Smooth muscle cell (in vitro differentiated cells): Measurements from ENCODE around the gene ZNF500. TPM values are rescaled to one million over a fixed set of nuclear protein-coding genes. Genes with fewer than 3 reads are reported as not detected.

Experiments
- DNase-seq: peaks from one replicate; lab custom pipeline; 2025; ENCODE audit not compliant: unreplicated experiment; lab: John Stamatoyannopoulos, UW
- H2AFZ ChIP-seq: fragments of 200-600 bp; sonication (generic); 2 replicates; pipeline ENCODE4 v1.6.0; 2016; ENCODE audit warnings: antibody characterized with exemption, low read depth, mild to moderate bottlenecking
- H3F3A ChIP-seq: fragments of 200-600 bp; sonication (generic); 2 replicates; pipeline ENCODE4 v1.6.0; 2017; ENCODE audit warnings: antibody characterized with exemption, low read depth
- H3K27ac ChIP-seq: fragments of 200-600 bp; sonication (generic); 2 replicates; pipeline ENCODE4 v1.5.1; 2016; ENCODE audit warnings: low read depth, mild to moderate bottlenecking
- H3K27me3 ChIP-seq: fragments of 200-600 bp; sonication (generic); 2 replicates; pipeline ENCODE4 v1.6.1; 2016; ENCODE audit warnings: low read depth, mild to moderate bottlenecking
- H3K36me3 ChIP-seq: fragments of 200-600 bp; sonication (generic); 2 replicates; pipeline ENCODE4 v1.5.1; 2016; ENCODE audit warnings: low read depth
- H3K4me1 ChIP-seq: fragments of 200-600 bp; sonication (generic); 2 replicates; pipeline ENCODE4 v1.5.1; 2016; ENCODE audit warnings: low read depth
- H3K4me2 ChIP-seq: fragments of 200-600 bp; sonication (generic); 2 replicates; pipeline ENCODE4 v1.6.0; 2016; ENCODE audit warnings: mild to moderate bottlenecking
- H3K4me3 ChIP-seq: fragments of 200-600 bp; sonication (generic); 2 replicates; pipeline ENCODE4 v1.5.1; 2016; ENCODE audit warnings: mild to moderate bottlenecking
- H3K79me2 ChIP-seq: fragments of 200-600 bp; sonication (generic); 2 replicates; pipeline ENCODE4 v1.6.0; 2016; ENCODE audit warnings: low read depth, mild to moderate bottlenecking
- H3K9ac ChIP-seq: fragments of 200-600 bp; sonication (generic); 2 replicates; pipeline ENCODE4 v1.6.0; 2016; ENCODE audit warnings: low read depth
- H3K9me3 ChIP-seq: fragments of 200-600 bp; sonication (generic); replicated peaks from 2 replicates; pipeline ENCODE4 v1.5.1; 2016; ENCODE audit warnings: low read depth
- H4K20me1 ChIP-seq: fragments of 200-600 bp; sonication (generic); 2 replicates; pipeline ENCODE4 v1.6.0; 2016; ENCODE audit warnings: low read depth
- WGBS: methylation state at CpG from one replicate; pipeline ENCODE4 v1.1.7; 2016; ENCODE audit warnings: low lambda C conversion rate; 5-methylcytosine and 5-hydroxymethylcytosine counted together
- polyA plus RNA-seq: library from polyadenylated mRNA; unstranded; fragments of >200 nt; fragmentation: Nextera tagmentation; extraction: Ambion mirVana; gene quantifications from 2 replicates; pipeline ENCODE4 v1.2.1, GENCODE V29; 2016
- total RNA-seq: library from RNA; depleted of rRNA; stranded (reverse); fragments of >200 nt; gene quantifications from 2 replicates; pipeline ENCODE4 v1.2.3, GENCODE V29; 2014
- TF ChIP-seq, protein P1 (sequence below): fragments of 200-600 bp; sonication (generic); IDR thresholded peaks from 2 replicates; pipeline ENCODE4 v1.5.1; 2017; ENCODE audit warnings: borderline replicate concordance, mild to moderate bottlenecking, antibody characterized with exemption; ENCODE audit not compliant: insufficient read depth, poor library complexity, severe bottlenecking

The ZNF500 gene
- total and polyA plus RNA-seq, 2 experiments from 2014 or later, result 4.1 to 7.1 TPM

DNA sequence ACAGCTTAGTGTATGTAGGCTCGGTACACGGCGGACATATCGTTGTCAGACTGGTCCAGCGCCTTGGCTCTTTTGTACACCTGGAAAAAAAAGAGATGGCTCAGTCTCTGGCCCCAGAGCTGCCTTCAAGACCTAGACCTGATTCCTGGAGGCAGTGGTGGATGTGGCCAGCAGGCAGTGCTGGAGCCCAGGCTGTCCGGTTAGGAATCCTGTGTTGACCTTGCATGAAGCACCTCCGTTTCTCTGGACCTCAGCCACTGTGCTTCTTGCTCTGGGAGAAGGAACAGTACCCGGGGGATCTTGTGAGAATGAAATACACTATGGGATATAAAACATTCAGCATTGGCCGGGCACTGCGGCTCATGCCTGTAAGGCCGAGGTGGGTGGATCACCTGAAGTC is 38.3 kb upstream of the ZNF500 start:
- no peaks in the 10 kb centered on the region for H4K20me1 ChIP-seq
- H3K9me3 ChIP-seq, result no peaks in the 10 kb centered on the region
- 93% methylated on average over 11 of the region's 11 CpGs for WGBS
- no peak overlapping the region for H2AFZ ChIP-seq
- H3K27me3 ChIP-seq, result no peaks in the 10 kb centered on the region
- no peak overlapping the region for H3K4me2 ChIP-seq
- peak overlapping the region; percentile 15 for H3K27ac ChIP-seq
- no peak for DNase-seq
- no peak overlapping the region for H3K9ac ChIP-seq
- peaks cover 25% of the 10 kb centered on the region for H3F3A ChIP-seq
- H3K4me1 ChIP-seq, result peaks cover 8% of the 10 kb centered on the region
- no peak overlapping the region for H3K4me3 ChIP-seq
- peaks cover 4% of the 10 kb centered on the region for H3K79me2 ChIP-seq
- H3K36me3 ChIP-seq, result peaks cover 14% of the 10 kb centered on the region
- TF ChIP-seq, protein P1, sequence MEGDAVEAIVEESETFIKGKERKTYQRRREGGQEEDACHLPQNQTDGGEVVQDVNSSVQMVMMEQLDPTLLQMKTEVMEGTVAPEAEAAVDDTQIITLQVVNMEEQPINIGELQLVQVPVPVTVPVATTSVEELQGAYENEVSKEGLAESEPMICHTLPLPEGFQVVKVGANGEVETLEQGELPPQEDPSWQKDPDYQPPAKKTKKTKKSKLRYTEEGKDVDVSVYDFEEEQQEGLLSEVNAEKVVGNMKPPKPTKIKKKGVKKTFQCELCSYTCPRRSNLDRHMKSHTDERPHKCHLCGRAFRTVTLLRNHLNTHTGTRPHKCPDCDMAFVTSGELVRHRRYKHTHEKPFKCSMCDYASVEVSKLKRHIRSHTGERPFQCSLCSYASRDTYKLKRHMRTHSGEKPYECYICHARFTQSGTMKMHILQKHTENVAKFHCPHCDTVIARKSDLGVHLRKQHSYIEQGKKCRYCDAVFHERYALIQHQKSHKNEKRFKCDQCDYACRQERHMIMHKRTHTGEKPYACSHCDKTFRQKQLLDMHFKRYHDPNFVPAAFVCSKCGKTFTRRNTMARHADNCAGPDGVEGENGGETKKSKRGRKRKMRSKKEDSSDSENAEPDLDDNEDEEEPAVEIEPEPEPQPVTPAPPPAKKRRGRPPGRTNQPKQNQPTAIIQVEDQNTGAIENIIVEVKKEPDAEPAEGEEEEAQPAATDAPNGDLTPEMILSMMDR, result no peak

DNA sequence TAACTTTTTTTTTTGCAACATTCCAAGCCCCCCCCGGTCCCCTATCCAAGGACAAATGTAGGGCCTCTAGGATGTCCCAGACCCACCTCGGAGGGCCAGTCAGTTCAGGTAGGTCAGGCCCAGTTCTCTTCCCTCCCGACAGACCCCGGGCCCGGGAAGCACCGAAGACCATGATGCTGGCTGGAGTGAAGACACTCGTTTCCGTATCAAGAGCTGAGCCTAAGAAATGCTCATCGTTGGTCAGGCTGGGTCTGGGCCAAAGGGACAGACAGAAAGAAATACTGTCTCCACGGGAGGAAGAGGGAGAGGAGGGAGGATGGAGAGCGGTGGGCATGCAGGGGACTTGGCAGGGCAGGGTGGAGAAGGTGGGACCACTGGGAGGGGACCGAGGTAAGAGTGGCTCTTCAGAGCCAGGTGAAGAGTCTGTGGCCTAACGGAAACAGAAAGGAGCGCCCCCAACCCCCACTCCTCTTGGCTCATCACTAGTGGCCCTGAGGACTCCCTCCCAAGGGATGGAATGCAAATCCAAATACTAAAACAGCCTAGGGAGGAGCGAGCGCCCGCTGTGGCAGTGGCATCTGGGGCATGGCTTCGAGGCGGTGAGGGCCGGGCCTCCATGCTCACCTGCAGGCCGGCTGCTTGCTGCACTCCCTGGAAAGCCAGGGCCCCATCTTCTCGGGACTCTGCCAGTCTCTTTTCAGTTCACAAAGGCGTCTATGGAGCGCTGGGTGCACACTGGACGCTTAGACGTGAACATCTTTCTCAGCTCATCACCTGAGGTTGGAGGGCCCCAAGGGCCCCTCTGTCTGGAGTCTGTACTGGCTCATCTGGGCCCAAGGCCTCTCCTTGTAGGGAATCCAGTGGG is 37.2 kb upstream of the ZNF500 start:
- H3K4me3 ChIP-seq, result no peak overlapping the region
- peaks cover 10% of the 10 kb centered on the region for H3K36me3 ChIP-seq
- H3K4me2 ChIP-seq, result peak overlapping the region; percentile 97
- no peaks in the 10 kb centered on the region for H4K20me1 ChIP-seq
- no peaks in the 10 kb centered on the region for H3K27me3 ChIP-seq
- peaks cover 8% of the 10 kb centered on the region for H3K4me1 ChIP-seq
- DNase-seq, result no peak
- peak overlapping the region; percentile 15 for H3K27ac ChIP-seq
- TF ChIP-seq, protein P1, result no peak
- H3K79me2 ChIP-seq, result peaks cover 4% of the 10 kb centered on the region
- H2AFZ ChIP-seq, result no peak overlapping the region
- no peaks in the 10 kb centered on the region for H3K9me3 ChIP-seq
- 76% methylated on average over 24 of the region's 26 CpGs for WGBS
- peaks cover 25% of the 10 kb centered on the region for H3F3A ChIP-seq
- H3K9ac ChIP-seq, result no peak overlapping the region

DNA sequence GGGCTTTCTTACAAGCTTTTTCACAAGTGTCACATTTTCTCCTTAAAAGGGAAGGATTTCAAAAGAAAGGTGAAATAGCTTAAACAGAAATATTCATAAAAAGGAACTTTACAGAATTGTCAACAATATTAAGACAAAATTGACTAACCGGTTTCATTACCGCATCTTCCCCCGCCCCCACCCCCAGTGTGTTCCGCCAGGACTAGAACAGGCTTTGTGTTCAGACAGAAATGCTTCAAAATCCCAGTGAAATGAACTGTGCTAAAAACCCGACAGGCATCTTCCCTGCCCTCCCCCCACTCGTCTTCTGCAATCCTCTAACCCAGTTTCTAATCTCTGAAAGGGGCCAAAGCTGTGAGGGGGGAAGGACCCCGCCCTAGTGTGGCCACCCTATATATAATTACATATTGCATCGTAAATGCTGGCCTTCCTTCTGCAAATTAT is 36.5 kb upstream of the ZNF500 start:
- H3K27ac ChIP-seq, result peak overlapping the region; percentile 59
- H4K20me1 ChIP-seq, result no peaks in the 10 kb centered on the region
- H3K27me3 ChIP-seq, result no peaks in the 10 kb centered on the region
- H3K4me1 ChIP-seq, result peaks cover 8% of the 10 kb centered on the region
- peak overlapping the region; percentile 97 for H3K4me2 ChIP-seq
- peak overlapping the region; percentile 55 for H3K9ac ChIP-seq
- H3K9me3 ChIP-seq, result no peaks in the 10 kb centered on the region
- WGBS, result 36% methylated on average over 8 of the region's 8 CpGs
- TF ChIP-seq, protein P1, result no peak
- DNase-seq, result no peak
- peaks cover 4% of the 10 kb centered on the region for H3K79me2 ChIP-seq
- no peak overlapping the region for H2AFZ ChIP-seq
- H3K4me3 ChIP-seq, result peak overlapping the region; percentile 86
- peaks cover 10% of the 10 kb centered on the region for H3K36me3 ChIP-seq
- H3F3A ChIP-seq, result peaks cover 25% of the 10 kb centered on the region
